Panc1 (cell line): Measurements from ENCODE around the gene UBE2M. TPM values are rescaled to one million over a fixed set of nuclear protein-coding genes. Genes with fewer than 3 reads are reported as not detected.
A peak's percentile ranks its signal among the peaks of the same experiment; 100 is the strongest.

ENCODE experiments used
- ATAC-seq: fragments of 200-7000 bp; cut with Tn5 transposase; 2 replicates; pipeline ENCODE4 v1.9.1; 2020; ENCODE audit warnings: mild to moderate bottlenecking, moderate library complexity
- BruUV-seq: library from RNA; stranded (reverse); fragments of 400-500 nt; replicated peaks from 2 replicates; lab custom pipeline; 2021; lab: Mats Ljungman, UMichigan
- CTCF ChIA-PET: fragments of 300-600 bp; sonication (Branson Sonifier 250); formaldehyde crosslinking; loops from one replicate; lab custom pipeline; 2022; ENCODE audit warnings: antibody characterized with exemption; lab: Charles Lee
- POLR2A ChIA-PET: fragments of 300-600 bp; sonication (Branson Sonifier 250); formaldehyde crosslinking; loops from one replicate; lab custom pipeline; 2022; ENCODE audit warnings: antibody characterized with exemption; lab: Charles Lee
- DNase-seq: peaks from one replicate; pipeline ENCODE4 v3.0.0-alpha.2; 2010; ENCODE audit warnings: low read depth, low spot score
- H3K27ac ChIP-seq: 2 replicates; pipeline ENCODE4 v1.5.1; 2011; ENCODE audit warnings: mild to moderate bottlenecking, low read length, inconsistent platforms
- H3K27me3 ChIP-seq: fragments of 200-500 bp; sonication (Bioruptor generic); 2 replicates; pipeline ENCODE4 v1.6.0; 2014; ENCODE audit warnings: low read length, inconsistent platforms; ENCODE audit not compliant: control insufficient read depth, insufficient read depth
- H3K36me3 ChIP-seq: fragments of 200-500 bp; sonication (Bioruptor generic); 2 replicates; pipeline ENCODE4 v1.5.1; 2014; ENCODE audit warnings: inconsistent platforms, mild to moderate bottlenecking, low read length, moderate library complexity; ENCODE audit not compliant: control insufficient read depth, insufficient read depth
- H3K4me1 ChIP-seq: 2 replicates; pipeline ENCODE4 v1.5.1; 2011; ENCODE audit warnings: inconsistent platforms, mild to moderate bottlenecking, low read length, moderate library complexity; ENCODE audit not compliant: control insufficient read depth, insufficient read depth
- H3K4me3 ChIP-seq, 2 experiments: 2 replicates each; pipeline ENCODE4 v1.5.1; 2011 to 2012; ENCODE audit warnings: low read depth in 2 of 2, low read length in 2 of 2, mild to moderate bottlenecking in 2 of 2, inconsistent platforms in 1 of 2, moderate library complexity in 1 of 2
- H3K9me3 ChIP-seq: fragments of 200-500 bp; sonication (Bioruptor generic); 2 replicates; pipeline ENCODE4 v1.5.1; 2014; ENCODE audit warnings: low read depth, mild to moderate bottlenecking, inconsistent platforms, low read length, moderate library complexity; ENCODE audit not compliant: control insufficient read depth, insufficient read depth
- CTCF ChIP-seq: fragments of 450-650 bp; IDR thresholded peaks from 2 replicates; pipeline ENCODE4 v1.5.1; 2017; ENCODE audit warnings: mild to moderate bottlenecking
- POLR2AphosphoS5 ChIP-seq: IDR thresholded peaks from 2 replicates; pipeline ENCODE4 v1.6.1; 2012; ENCODE audit warnings: mild to moderate bottlenecking, low read depth, low read length, moderate library complexity
- REST ChIP-seq, 2 experiments: IDR thresholded peaks; 2 replicates each; pipeline ENCODE4 v1.6.1; 2011 to 2012; ENCODE audit warnings: low read depth in 2 of 2, control low read depth in 1 of 2, low read length in 1 of 2, mild to moderate bottlenecking in 1 of 2, moderate library complexity in 1 of 2; ENCODE audit not compliant: insufficient read depth in 1 of 2
- SIN3A ChIP-seq: IDR thresholded peaks from 2 replicates; pipeline ENCODE4 v1.6.1; 2012; ENCODE audit warnings: low read depth, mild to moderate bottlenecking, low read length, moderate library complexity, borderline replicate concordance; ENCODE audit not compliant: insufficient read depth
- TCF7L2 ChIP-seq: IDR thresholded peaks from 2 replicates; pipeline ENCODE4 v1.6.1; 2011; ENCODE audit warnings: mild to moderate bottlenecking, low read depth, low read length, inconsistent platforms
- in situ Hi-C: cut with HindIII; loops from 2 replicates; pipeline ENCODE4 v1.10.0; 2016; ENCODE audit warnings: low sequenced_read_pairs, low pct_unique_long_range_greater_than_20kb
- intact Hi-C: fragments of 100-400 bp; cut with micrococcal nuclease; formaldehyde crosslinking; loops from one replicate; pipeline ENCODE4 v1.10.0; 2022; ENCODE audit not compliant: unreplicated experiment
- total RNA-seq: library from RNA; stranded (reverse); gene quantifications from one replicate; pipeline ENCODE4 v1.2.1, GENCODE V29; 2021; ENCODE audit not compliant: unreplicated experiment

UBE2M gene
- total RNA-seq, 1 experiment from 2014 or later, result 189 TPM

- no peak overlapping the region for H3K4me3 ChIP-seq
- intact Hi-C loops (no loop called here), in situ Hi-C loops (no loop called here)
- POLR2A ChIA-PET, result no interaction called here
- no peaks in the 10 kb centered on the region for H3K27me3 ChIP-seq
- no peak overlapping the region for H3K27ac ChIP-seq
- peaks cover 36% of the 10 kb centered on the region for H3K36me3 ChIP-seq
- ATAC-seq, result no peak
- no peaks in the 10 kb centered on the region for H3K9me3 ChIP-seq
- H3K4me1 ChIP-seq, result peaks cover 29% of the 10 kb centered on the region
- CTCF ChIA-PET, result interaction anchor here (0.5 kb wide), 1 partner anchor 67 kb away, joined by 4 read pairs; no protein-coding TSS in a partner anchor
- BruUV-seq, result no TSS peak
- TF ChIP-seq TCF7L2, result no peak
- TF ChIP-seq POLR2AphosphoS5, result no peak; the same call in 1 of the 2 replicates
- no peak for TF ChIP-seq REST (IDR thresholded peaks at IDR 0.05; ENCODE audit: insufficient read depth in 1 of 2, low read depth in 2 of 2, low read length in 1 of 2)
- no peak for TF ChIP-seq CTCF
- TF ChIP-seq SIN3A, result no peak
- DNase-seq, result no peak
These were observed 7.3 kb downstream of the UBE2M start for GRCh38 chr19:58551123-58551497.

GRCh38 chr19:58550362-58551122 is 7.9 kb downstream of the UBE2M start:
- peaks cover 38% of the 10 kb centered on the region for H3K36me3 ChIP-seq
- CTCF ChIA-PET, result no interaction called here
- H3K27me3 ChIP-seq, result no peaks in the 10 kb centered on the region
- no peaks in the 10 kb centered on the region for H3K9me3 ChIP-seq
- BruUV-seq, result no TSS peak
- ATAC-seq, result no peak
- intact Hi-C loops (no loop called here), in situ Hi-C loops (no loop called here)
- H3K27ac ChIP-seq, result no peak overlapping the region
- POLR2A ChIA-PET, result no interaction called here
- peaks cover 24% of the 10 kb centered on the region for H3K4me1 ChIP-seq
- no peak for DNase-seq
- TF ChIP-seq REST (IDR thresholded peaks at IDR 0.05; ENCODE audit: insufficient read depth in 1 of 2, low read depth in 2 of 2, low read length in 1 of 2), result no peak
- peak; percentile 8; the same call in 1 of the 2 replicates for TF ChIP-seq POLR2AphosphoS5
- no peak overlapping the region for H3K4me3 ChIP-seq
